ENCODE results near the gene PGAM2. TPM values are rescaled to one million over a fixed set of nuclear protein-coding genes. Genes with fewer than 3 reads are reported as not detected.

Gene PGAM2
- total RNA-seq, 1 donor from 2014 or later = 0.44 TPM

GRCh38 chr7:44101966-44102845 is 36.8 kb upstream of the PGAM2 start:
- H3K9me3 ChIP-seq = no peaks in the 10 kb centered on the region
- H3K27me3 ChIP-seq (ENCODE audit: low read depth) = peaks cover 20% of the 10 kb centered on the region
- peaks cover 5% of the 10 kb centered on the region for H3K36me3 ChIP-seq
- ATAC-seq = no peak
- peaks cover 4% of the 10 kb centered on the region for H3K4me1 ChIP-seq
- no peak overlapping the region for H3K4me3 ChIP-seq
- H3K27ac ChIP-seq = peak overlapping the region; percentile 67
- TF ChIP-seq, protein P1, sequence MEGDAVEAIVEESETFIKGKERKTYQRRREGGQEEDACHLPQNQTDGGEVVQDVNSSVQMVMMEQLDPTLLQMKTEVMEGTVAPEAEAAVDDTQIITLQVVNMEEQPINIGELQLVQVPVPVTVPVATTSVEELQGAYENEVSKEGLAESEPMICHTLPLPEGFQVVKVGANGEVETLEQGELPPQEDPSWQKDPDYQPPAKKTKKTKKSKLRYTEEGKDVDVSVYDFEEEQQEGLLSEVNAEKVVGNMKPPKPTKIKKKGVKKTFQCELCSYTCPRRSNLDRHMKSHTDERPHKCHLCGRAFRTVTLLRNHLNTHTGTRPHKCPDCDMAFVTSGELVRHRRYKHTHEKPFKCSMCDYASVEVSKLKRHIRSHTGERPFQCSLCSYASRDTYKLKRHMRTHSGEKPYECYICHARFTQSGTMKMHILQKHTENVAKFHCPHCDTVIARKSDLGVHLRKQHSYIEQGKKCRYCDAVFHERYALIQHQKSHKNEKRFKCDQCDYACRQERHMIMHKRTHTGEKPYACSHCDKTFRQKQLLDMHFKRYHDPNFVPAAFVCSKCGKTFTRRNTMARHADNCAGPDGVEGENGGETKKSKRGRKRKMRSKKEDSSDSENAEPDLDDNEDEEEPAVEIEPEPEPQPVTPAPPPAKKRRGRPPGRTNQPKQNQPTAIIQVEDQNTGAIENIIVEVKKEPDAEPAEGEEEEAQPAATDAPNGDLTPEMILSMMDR (IDR thresholded peaks at IDR 0.05) = no peak
- no peak for DNase-seq
- intact Hi-C loops (cut with DNase I) = no loop called here

GRCh38 chr7:44101303-44101965 is 36.1 kb upstream of the PGAM2 start:
- TF ChIP-seq, protein P1 (IDR thresholded peaks at IDR 0.05) = no peak
- H3K4me3 ChIP-seq = no peak overlapping the region
- DNase-seq (no peak), ATAC-seq (no peak)
- H3K9me3 ChIP-seq = no peaks in the 10 kb centered on the region
- peaks cover 20% of the 10 kb centered on the region for H3K27me3 ChIP-seq (ENCODE audit: low read depth)
- peaks cover 4% of the 10 kb centered on the region for H3K4me1 ChIP-seq
- peak overlapping the region; percentile 64 for H3K27ac ChIP-seq
- intact Hi-C loops (cut with DNase I) = no loop called here
- no peaks in the 10 kb centered on the region for H3K36me3 ChIP-seq

- no peaks in the 10 kb centered on the region for H3K36me3 ChIP-seq
- no peak for DNase-seq
Observed at GRCh38 chr7:44100458-44101302, 35.3 kb upstream of the PGAM2 start.

GRCh38 chr7:44099669-44100068 is 34.3 kb upstream of the PGAM2 start:
- H3K36me3 ChIP-seq = no peaks in the 10 kb centered on the region
- ATAC-seq (no peak), DNase-seq (no peak)
- no peak overlapping the region for H3K4me3 ChIP-seq
- no peak overlapping the region for H3K27ac ChIP-seq
- TF ChIP-seq, protein P1 (IDR thresholded peaks at IDR 0.05) = no peak
- H3K4me1 ChIP-seq = peaks cover 12% of the 10 kb centered on the region
- no peaks in the 10 kb centered on the region for H3K9me3 ChIP-seq
- intact Hi-C loops (cut with DNase I) = no loop called here
- peaks cover 12% of the 10 kb centered on the region for H3K27me3 ChIP-seq (ENCODE audit: low read depth)

More at GRCh38 chr7:44100458-44101302, 35.3 kb upstream of the PGAM2 start:
- Histone ChIP-seq H3K4me3 (no peak overlapping the region), H3K4me1 (peaks cover 4% of the 10 kb centered on the region), H3K27me3 (ENCODE audit: low read depth) (peaks cover 20% of the 10 kb centered on the region), H3K9me3 (no peaks in the 10 kb centered on the region), H3K27ac (peak overlapping the region; percentile 64)
- peak in 1 of 2 donors; percentile 24 for ATAC-seq
- intact Hi-C loops (cut with DNase I) = no loop called here
- TF ChIP-seq, protein P1 (IDR thresholded peaks at IDR 0.05) = no peak

Data from lower lobe of right lung (tissue), 2 donors.